Measurements from ENCODE around the gene RELCH.
A peak's percentile ranks its signal among the peaks of the same experiment; 100 is the strongest.
"Not testable (repeated sequence)": the region's sequence is repeated elsewhere in the genome, so short reads cannot be mapped to it uniquely, and the experiment has no call there.

Gene RELCH

GRCh38 chr18:62186774-62187542 lies at the start of gene RELCH, which contains the start of gene PIGN:
RELCH (plus strand) TSS chr18:62187255; CDS start chr18:62187506, 251 bp downstream.
PIGN (minus strand) TSS chr18:62187056; CDS start chr18:62161353, 25,703 bp downstream.
- peak; percentile 99 for DNase-seq (ENCODE audit: low spot score)

- DNase-seq (ENCODE audit: low spot score): no peak
Observed at GRCh38 chr18:62138461-62139235, 48.4 kb upstream of the RELCH start.

GRCh38 chr18:62140259-62140658 lies 46.8 kb upstream of the RELCH start:
- DNase-seq (ENCODE audit: low spot score): no peak

- DNase-seq (ENCODE audit: low spot score): no peak
Observed at GRCh38 chr18:62144338-62144737, 42.7 kb upstream of the RELCH start.

- no peak for DNase-seq (ENCODE audit: low spot score)
Observed at GRCh38 chr18:62151068-62151771, 35.8 kb upstream of the RELCH start.

GRCh38 chr18:62152844-62153243 lies 34.2 kb upstream of the RELCH start:
- no peak for DNase-seq (ENCODE audit: low spot score)

GRCh38 chr18:62157843-62158242 lies 29.2 kb upstream of the RELCH start:
- DNase-seq (ENCODE audit: low spot score): peak; percentile 86

- DNase-seq (ENCODE audit: low spot score): no peak
Observed at GRCh38 chr18:62164310-62164709, 22.7 kb upstream of the RELCH start.

- no peak for DNase-seq (ENCODE audit: low spot score)
Observed at GRCh38 chr18:62164855-62165487, 22.1 kb upstream of the RELCH start.

- DNase-seq (ENCODE audit: low spot score): no peak
Observed at GRCh38 chr18:62165583-62165982, 21.5 kb upstream of the RELCH start.

- DNase-seq (ENCODE audit: low spot score): not testable (repeated sequence)
Observed at GRCh38 chr18:62166524-62166923, 20.5 kb upstream of the RELCH start.

- DNase-seq (ENCODE audit: low spot score): no peak
Observed at GRCh38 chr18:62170857-62171256, 16.2 kb upstream of the RELCH start.

- no peak for DNase-seq (ENCODE audit: low spot score)
Observed at GRCh38 chr18:62172298-62172697, 14.8 kb upstream of the RELCH start.

GRCh38 chr18:62175521-62175920 lies 11.5 kb upstream of the RELCH start:
- DNase-seq (ENCODE audit: low spot score): no peak

- DNase-seq (ENCODE audit: low spot score): no peak
Observed at GRCh38 chr18:62177271-62177670, 9.8 kb upstream of the RELCH start.

- DNase-seq (ENCODE audit: low spot score): no peak
Observed at GRCh38 chr18:62179213-62179612, 7.8 kb upstream of the RELCH start.

GRCh38 chr18:62182220-62182619 lies 4.8 kb upstream of the RELCH start:
- DNase-seq (ENCODE audit: low spot score): no peak

GRCh38 chr18:62183578-62184195 lies 3.4 kb upstream of the RELCH start:
- peak; percentile 76 for DNase-seq (ENCODE audit: low spot score)

GRCh38 chr18:62186499-62186773 lies 619 bp upstream of the RELCH start:
- DNase-seq (ENCODE audit: low spot score): no peak

- no peak for DNase-seq (ENCODE audit: low spot score)
Observed at GRCh38 chr18:62187543-62188510, 772 bp downstream of the RELCH start.

GRCh38 chr18:62189208-62189607 lies 2.2 kb downstream of the RELCH start:
- no peak for DNase-seq (ENCODE audit: low spot score)

All from pons (tissue), 1 donor.